HepG2 (cell line): ENCODE data around the gene NAALADL1. TPM values are rescaled to one million over a fixed set of nuclear protein-coding genes. Genes with fewer than 3 reads are reported as not detected.
A peak's percentile ranks its signal among the peaks of the same experiment; 100 is the strongest.

Source experiments
- ATAC-seq: fragments of 200-7000 bp; cut with Tn5 transposase; 3 replicates; pipeline ENCODE4 v1.9.1; 2020; ENCODE audit warnings: mild to moderate bottlenecking, moderate library complexity
- BruUV-seq: library from RNA; stranded (reverse); fragments of 400-500 nt; replicated peaks from 2 replicates; lab custom pipeline; 2021; lab: Mats Ljungman, UMichigan
- CTCF ChIA-PET: fragments of 300-600 bp; formaldehyde crosslinking; extraction: SDS; loops from one replicate; lab custom pipeline; 2021; ENCODE audit warnings: low total read pairs, inconsistent platforms, low intra/inter-chr PET ratio; lab: Yijun Ruan, JAX
- POLR2A ChIA-PET: fragments of 350-600 bp; sonication (Branson Sonifier 250); formaldehyde crosslinking; loops from one replicate; lab custom pipeline; 2020; ENCODE audit warnings: antibody characterized with exemption, inconsistent platforms; lab: Yijun Ruan, JAX
- DNase-seq: peaks from one replicate; pipeline ENCODE4 v3.0.0-alpha.2; 2015; ENCODE audit warnings: low spot score
- FAIRE-seq: peaks from 3 replicates; lab custom pipeline; 2011; peaks lifted over from hg19 to GRCh38; lab: Jason Lieb, UNC
- H2AFZ ChIP-seq: one replicate; pipeline ENCODE4 v1.6.1; 2011; ENCODE audit warnings: low read length, inconsistent platforms
- H3K27ac ChIP-seq: fragments of 300-600 bp; 3 replicates; pipeline ENCODE4 v1.8.0; 2011; ENCODE audit warnings: mixed run types, mild to moderate bottlenecking, mixed read lengths, low read length, inconsistent platforms; ENCODE audit not compliant: insufficient read depth; ENCODE audit errors: extremely low read length
- H3K27me3 ChIP-seq, 2 experiments: fragments of 200-600 bp in 1 of 2; 2 replicates in 1 of 2; 3 replicates in 1 of 2; pipeline versions ENCODE4 v1.6.0 to v1.8.0; 2011; ENCODE audit warnings: low read length in 2 of 2, mild to moderate bottlenecking in 2 of 2, moderate library complexity in 2 of 2, inconsistent platforms in 1 of 2; ENCODE audit not compliant: insufficient read depth in 2 of 2, control insufficient read depth in 1 of 2
- H3K36me3 ChIP-seq, 2 experiments: fragments of 200-600 bp in 1 of 2; replicated peaks in 1 of 2; 2 replicates in 1 of 2; 3 replicates in 1 of 2; pipeline versions ENCODE4 v1.5.1 to v1.8.0; 2011; ENCODE audit warnings: low read length in 2 of 2, inconsistent platforms in 1 of 2; ENCODE audit not compliant: insufficient read depth in 2 of 2, control insufficient read depth in 1 of 2
- H3K4me1 ChIP-seq: 2 replicates; pipeline ENCODE4 v1.5.1; 2012; ENCODE audit warnings: low read length, inconsistent platforms; ENCODE audit not compliant: insufficient read depth
- H3K4me2 ChIP-seq: 2 replicates; pipeline ENCODE4 v1.6.0; 2011; ENCODE audit warnings: low read depth, low read length, inconsistent platforms
- H3K4me3 ChIP-seq, 3 experiments: fragments of 200-600 bp in 1 of 3; sonication (generic), shearing (Covaris generic) in 1 of 3; replicated peaks in 1 of 3; 2 replicates each; pipeline ENCODE4 v1.5.1; 2011 to 2016; ENCODE audit warnings: low read length in 3 of 3, inconsistent platforms in 2 of 3, low read depth in 2 of 3, mild to moderate bottlenecking in 2 of 3, control low read depth in 1 of 3, mixed read lengths in 1 of 3; ENCODE audit not compliant: insufficient read depth in 1 of 3
- H3K79me2 ChIP-seq: one replicate; pipeline ENCODE4 v1.6.1; 2011; ENCODE audit warnings: low read length, inconsistent platforms; ENCODE audit not compliant: insufficient read depth
- H3K9ac ChIP-seq: 2 replicates; pipeline ENCODE4 v1.6.0; 2011; ENCODE audit warnings: mild to moderate bottlenecking, low read depth, low read length, inconsistent platforms; ENCODE audit not compliant: insufficient read depth
- H3K9me3 ChIP-seq: 2 replicates; pipeline ENCODE4 v1.5.1; 2012; ENCODE audit warnings: mild to moderate bottlenecking, low read length
- H4K20me1 ChIP-seq: 2 replicates; pipeline ENCODE4 v1.6.0; 2011; ENCODE audit warnings: inconsistent platforms, mild to moderate bottlenecking, low read length, moderate library complexity; ENCODE audit not compliant: insufficient read depth
- CBX1 ChIP-seq: IDR thresholded peaks from one replicate; pipeline ENCODE4 v1.6.1; 2016; ENCODE audit warnings: antibody characterized with exemption, low read depth
- CREB1 ChIP-seq, 2 experiments: fragments of 450-650 bp in 1 of 2; IDR thresholded peaks; 2 replicates each; pipeline ENCODE4 v1.6.1; 2016 to 2017; ENCODE audit warnings: control low read depth in 1 of 2, mild to moderate bottlenecking in 1 of 2, missing compliant biosample characterization in 1 of 2, missing genetic modification characterization in 1 of 2
- ELF1 ChIP-seq: sonication (generic); formaldehyde crosslinking; IDR thresholded peaks from 2 replicates; pipeline ENCODE4 v1.4.0; 2020; ENCODE audit warnings: missing genetic modification reagents
- FOSL1 ChIP-seq: sonication (generic); formaldehyde crosslinking; IDR thresholded peaks from 2 replicates; pipeline ENCODE4 v1.9.0; 2021; ENCODE audit warnings: missing genetic modification reagents, borderline replicate concordance
- LCORL ChIP-seq, 2 experiments: fragments of 450-650 bp in 1 of 2; sonication (generic) in 1 of 2; formaldehyde crosslinking in 1 of 2; IDR thresholded peaks; 2 replicates each; pipeline versions ENCODE4 v1.5.0 to v1.6.1; 2017 to 2020; ENCODE audit warnings: antibody characterized with exemption in 1 of 2, missing genetic modification reagents in 1 of 2
- MXI1 ChIP-seq: IDR thresholded peaks from 3 replicates; pipeline ENCODE4 v1.6.1; 2012; ENCODE audit warnings: low read depth, low read length, inconsistent platforms, borderline replicate concordance
- POGZ ChIP-seq: sonication (generic); formaldehyde crosslinking; IDR thresholded peaks from 2 replicates; pipeline ENCODE4 v1.4.0; 2020; ENCODE audit warnings: mild to moderate bottlenecking, missing genetic modification reagents
- TCF7 ChIP-seq: sonication (generic); IDR thresholded peaks from 2 replicates; pipeline ENCODE4 v1.6.1; 2016; ENCODE audit warnings: antibody characterized with exemption, low read depth
- ZBTB38 ChIP-seq: sonication (generic); formaldehyde crosslinking; IDR thresholded peaks from 2 replicates; pipeline ENCODE4 v1.5.1; 2020; ENCODE audit warnings: mild to moderate bottlenecking, missing genetic modification reagents
- ZBTB7B ChIP-seq: sonication (generic); formaldehyde crosslinking; IDR thresholded peaks from 2 replicates; pipeline ENCODE4 v1.4.0; 2020; ENCODE audit warnings: missing genetic modification reagents
- ZNF160 ChIP-seq: sonication (generic); formaldehyde crosslinking; IDR thresholded peaks from 2 replicates; pipeline ENCODE4 v1.8.0; 2022; ENCODE audit warnings: mild to moderate bottlenecking, inconsistent platforms, missing genetic modification reagents
- ZNF263 ChIP-seq: sonication (generic); formaldehyde crosslinking; IDR thresholded peaks from 2 replicates; pipeline ENCODE4 v1.4.0; 2020; ENCODE audit warnings: missing genetic modification reagents
- ZNF543 ChIP-seq: sonication (generic); formaldehyde crosslinking; IDR thresholded peaks from 2 replicates; pipeline ENCODE4 v1.4.0; 2020; ENCODE audit warnings: mild to moderate bottlenecking, missing genetic modification reagents
- ZNF589 ChIP-seq: sonication (generic); formaldehyde crosslinking; conservative IDR thresholded peaks from 2 replicates; pipeline ENCODE4 v1.8.0; 2022; ENCODE audit warnings: mild to moderate bottlenecking, moderate library complexity, missing genetic modification reagents
- ZNF672 ChIP-seq: sonication (generic); formaldehyde crosslinking; IDR thresholded peaks from 2 replicates; pipeline ENCODE4 v1.8.1; 2022; ENCODE audit warnings: missing genetic modification reagents
- ZNF713 ChIP-seq: sonication (generic); formaldehyde crosslinking; IDR thresholded peaks from 2 replicates; pipeline ENCODE4 v1.4.0; 2020; ENCODE audit warnings: mild to moderate bottlenecking, missing genetic modification reagents
- WGBS: methylation state at CpG from one replicate; pipeline ENCODE4 v1.1.6; 2017; ENCODE audit warnings: low lambda C conversion rate; 5-methylcytosine and 5-hydroxymethylcytosine counted together
- in situ Hi-C: cut with HindIII; loops from 2 replicates; pipeline ENCODE4 v1.10.0; 2017; ENCODE audit warnings: low pct_unique_long_range_greater_than_20kb; ENCODE audit not compliant: extremely low pct_ligation_motif_present
- intact Hi-C: fragments of 100-400 bp; cut with micrococcal nuclease; formaldehyde crosslinking; loops from one replicate; pipeline ENCODE4 v1.10.0; 2022; ENCODE audit not compliant: unreplicated experiment
- polyA plus RNA-seq, 8 experiments: library from polyadenylated mRNA; depleted of rRNA in 3 of 8; stranded (reverse) in 7 of 8; unstranded in 1 of 8; fragments of >200 nt; fragmentation: Illumina TruSeq in 4 of 8; extraction: Trizol in 4 of 8; gene quantifications; 2 replicates each; pipeline versions ENCODE4 v1.2.1 to v1.2.3, GENCODE V29; 2011 to 2016; ENCODE audit warnings: low read depth in 4 of 8, missing spikeins in 1 of 8, mixed read lengths in 1 of 8; ENCODE audit not compliant: insufficient read depth in 1 of 8
- total RNA-seq, 5 experiments: library from RNA; depleted of rRNA; stranded (reverse); fragments of >200 nt; fragmentation: Illumina TruSeq; extraction: Trizol; gene quantifications; 2 replicates each; pipeline ENCODE4 v1.2.3, GENCODE V29; 2016; ENCODE audit warnings: low read depth in 1 of 5
- TF ChIP-seq, protein P1 (sequence below): sonication (generic); formaldehyde crosslinking; IDR thresholded peaks from 2 replicates; pipeline ENCODE4 v1.5.1; 2020; ENCODE audit warnings: missing genetic modification reagents, mild to moderate bottlenecking, borderline replicate concordance
- TF ChIP-seq, protein P2 (sequence below): sonication (generic); formaldehyde crosslinking; IDR thresholded peaks from 2 replicates; pipeline ENCODE4 v1.9.0; 2021; ENCODE audit warnings: missing genetic modification reagents, borderline replicate concordance
- TF ChIP-seq, protein P3 (sequence below): IDR thresholded peaks from 2 replicates; pipeline ENCODE4 v1.6.1; 2018; ENCODE audit warnings: missing genetic modification reagents

NAALADL1 gene
- total and polyA plus RNA-seq, 2 of the 13 experiments (the other 11 are each of a cell fraction or from before 2014, with no cell fraction given), result 9.3 to 33.9 TPM

DNA sequence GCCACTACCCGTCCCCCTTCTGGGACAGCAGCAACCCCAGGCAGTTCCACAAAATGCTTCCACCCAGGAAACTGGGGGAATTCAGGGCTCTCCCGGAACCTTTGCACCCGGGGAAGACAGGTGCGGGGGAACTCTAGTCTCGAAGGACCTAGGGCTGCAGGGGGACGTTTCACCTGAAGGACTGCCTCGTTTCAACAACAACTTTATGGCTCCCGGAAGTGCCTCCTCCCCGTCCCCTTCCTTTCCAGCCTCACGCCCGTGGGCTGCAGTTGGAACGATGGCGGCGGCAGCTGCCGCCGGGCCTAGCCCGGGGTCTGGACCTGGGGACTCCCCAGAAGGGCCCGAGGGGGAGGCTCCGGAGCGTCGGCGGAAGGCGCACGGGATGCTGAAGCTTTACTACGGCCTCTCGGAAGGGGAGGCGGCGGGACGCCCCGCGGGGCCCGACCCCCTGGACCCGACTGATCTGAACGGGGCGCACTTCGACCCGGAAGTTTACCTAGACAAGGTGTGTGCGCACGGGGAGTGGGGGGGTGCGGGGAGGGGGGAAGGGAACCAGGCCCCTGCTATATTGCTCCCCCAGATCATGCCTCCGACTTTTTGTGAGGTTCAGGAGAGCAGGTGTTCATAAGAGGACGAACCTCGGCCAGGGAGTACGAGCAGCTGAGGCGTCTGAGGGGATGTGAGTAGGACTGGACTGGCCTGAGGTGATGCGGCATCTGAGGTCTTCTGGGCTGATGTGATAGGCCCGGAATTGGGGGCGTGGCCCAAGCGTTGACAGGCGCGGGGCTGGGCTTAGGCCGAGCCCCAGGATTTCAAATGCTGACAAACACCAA, 37.8 kb upstream of the NAALADL1 start, which contains the start of gene VPS51:
VPS51 (plus strand) TSS at position 241 of the 833 bp plus-strand sequence; CDS start at position 278, 37 bp downstream.
- intact Hi-C loops, result loop anchor here (2.0 kb wide), 1 partner anchor 15 kb away; the partner anchor contains the start of gene TM7SF2
- TF ChIP-seq CREB1 (IDR thresholded peaks at IDR 0.05), result peak; percentile 60
- TF ChIP-seq CREB1 (CRISPR knock-in tag; IDR thresholded peaks at IDR 0.05), result peak; percentile 88
- no peak for TF ChIP-seq LCORL (IDR thresholded peaks at IDR 0.05)
- 0 out of 2 replicates have a peak, but pooled peaks have one; percentile 25 for TF ChIP-seq LCORL (CRISPR knock-in tag; IDR thresholded peaks at IDR 0.05)
- TF ChIP-seq, protein P1, sequence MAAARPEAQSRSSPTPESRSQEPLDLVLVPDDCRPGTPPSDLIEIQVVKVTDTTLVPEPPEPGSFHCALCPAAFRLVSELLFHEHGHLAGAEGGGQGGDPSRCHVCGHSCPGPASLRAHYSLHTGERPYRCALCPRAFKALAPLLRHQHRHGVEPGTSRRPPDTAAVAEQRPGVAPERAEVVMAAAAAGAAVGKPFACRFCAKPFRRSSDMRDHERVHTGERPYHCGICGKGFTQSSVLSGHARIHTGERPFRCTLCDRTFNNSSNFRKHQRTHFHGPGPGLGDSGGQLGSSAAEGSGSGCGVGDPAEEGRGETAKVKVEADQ (CRISPR knock-in tag), result peak; percentile 25; the same call in 1 of the 2 replicates
- TF ChIP-seq ZBTB38 (CRISPR knock-in tag), result peak; percentile 70; the same call in 1 of the 2 replicates
- peak; percentile 25; the same call in 1 of the 2 replicates for TF ChIP-seq TCF7
- peak; percentile 54; the same call in 1 of the 2 replicates for TF ChIP-seq ZNF263 (CRISPR knock-in tag)
- TF ChIP-seq ZNF589 (CRISPR knock-in tag), result 0 out of 2 replicates have a peak, but pooled peaks have one; percentile 39
- peak; percentile 92 for TF ChIP-seq ELF1 (CRISPR knock-in tag)
- TF ChIP-seq FOSL1 (CRISPR knock-in tag), result no peak
- TF ChIP-seq CBX1, result peak; percentile 97
- TF ChIP-seq ZNF543 (CRISPR knock-in tag), result 0 out of 2 replicates have a peak, but pooled peaks have one; percentile 27
- TF ChIP-seq ZBTB7B (CRISPR knock-in tag), result peak; percentile 56; the same call in 1 of the 2 replicates
- TF ChIP-seq, protein P2, sequence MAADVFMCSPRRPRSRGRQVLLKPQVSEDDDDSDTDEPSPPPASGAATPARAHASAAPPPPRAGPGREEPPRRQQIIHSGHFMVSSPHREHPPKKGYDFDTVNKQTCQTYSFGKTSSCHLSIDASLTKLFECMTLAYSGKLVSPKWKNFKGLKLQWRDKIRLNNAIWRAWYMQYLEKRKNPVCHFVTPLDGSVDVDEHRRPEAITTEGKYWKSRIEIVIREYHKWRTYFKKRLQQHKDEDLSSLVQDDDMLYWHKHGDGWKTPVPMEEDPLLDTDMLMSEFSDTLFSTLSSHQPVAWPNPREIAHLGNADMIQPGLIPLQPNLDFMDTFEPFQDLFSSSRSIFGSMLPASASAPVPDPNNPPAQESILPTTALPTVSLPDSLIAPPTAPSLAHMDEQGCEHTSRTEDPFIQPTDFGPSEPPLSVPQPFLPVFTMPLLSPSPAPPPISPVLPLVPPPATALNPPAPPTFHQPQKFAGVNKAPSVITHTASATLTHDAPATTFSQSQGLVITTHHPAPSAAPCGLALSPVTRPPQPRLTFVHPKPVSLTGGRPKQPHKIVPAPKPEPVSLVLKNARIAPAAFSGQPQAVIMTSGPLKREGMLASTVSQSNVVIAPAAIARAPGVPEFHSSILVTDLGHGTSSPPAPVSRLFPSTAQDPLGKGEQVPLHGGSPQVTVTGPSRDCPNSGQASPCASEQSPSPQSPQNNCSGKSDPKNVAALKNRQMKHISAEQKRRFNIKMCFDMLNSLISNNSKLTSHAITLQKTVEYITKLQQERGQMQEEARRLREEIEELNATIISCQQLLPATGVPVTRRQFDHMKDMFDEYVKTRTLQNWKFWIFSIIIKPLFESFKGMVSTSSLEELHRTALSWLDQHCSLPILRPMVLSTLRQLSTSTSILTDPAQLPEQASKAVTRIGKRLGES (CRISPR knock-in tag), result peak; percentile 14; the same call in 1 of the 2 replicates
- TF ChIP-seq, protein P3, sequence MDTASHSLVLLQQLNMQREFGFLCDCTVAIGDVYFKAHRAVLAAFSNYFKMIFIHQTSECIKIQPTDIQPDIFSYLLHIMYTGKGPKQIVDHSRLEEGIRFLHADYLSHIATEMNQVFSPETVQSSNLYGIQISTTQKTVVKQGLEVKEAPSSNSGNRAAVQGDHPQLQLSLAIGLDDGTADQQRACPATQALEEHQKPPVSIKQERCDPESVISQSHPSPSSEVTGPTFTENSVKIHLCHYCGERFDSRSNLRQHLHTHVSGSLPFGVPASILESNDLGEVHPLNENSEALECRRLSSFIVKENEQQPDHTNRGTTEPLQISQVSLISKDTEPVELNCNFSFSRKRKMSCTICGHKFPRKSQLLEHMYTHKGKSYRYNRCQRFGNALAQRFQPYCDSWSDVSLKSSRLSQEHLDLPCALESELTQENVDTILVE (CRISPR knock-in tag), result peak; percentile 97
- TF ChIP-seq ZNF672, result no peak
- TF ChIP-seq POGZ, result peak; percentile 81
- peak; percentile 51; the same call in 1 of the 2 replicates for TF ChIP-seq ZNF160 (CRISPR knock-in tag)
- peak; percentile 95; the same call in 1 of the 3 replicates for TF ChIP-seq MXI1
- no peak for TF ChIP-seq ZNF713

More for the DNA sequence above, 37.8 kb upstream of the NAALADL1 start, which contains the start of gene VPS51:
- 3% methylated on average over 7 of the region's 52 CpGs for WGBS
- no peak within 1 kb of the TSS for H2AFZ ChIP-seq
- H3K79me2 ChIP-seq, result peaks cover 5% of the 10 kb centered on the region
- TSS peak; percentile 92 for BruUV-seq
- DNase-seq (peak; percentile 87), FAIRE-seq (peak; percentile 55), ATAC-seq (peak; percentile 98)
- H3K4me2 ChIP-seq, result peak within 1 kb of the TSS; percentile 98
- no peaks in the 10 kb centered on the region for H4K20me1 ChIP-seq
- H3K36me3 ChIP-seq, result peaks cover 0 to 4% of the 10 kb centered on the region in 2 experiments; a peak in 1 of 5 replicates
- ChIA-PET POLR2A (interaction anchor here (0.6 to 8.1 kb wide), 25 partner anchors 16 to 380 kb away, joined by 3 to 86 read pairs (median 4); partner anchors contain the start of genes ARL2, BATF2, CAPN1 and FAU), CTCF (no interaction called here)
- H3K4me1 ChIP-seq, result peaks cover 50% of the 10 kb centered on the region
- no peaks in the 10 kb centered on the region for H3K9me3 ChIP-seq
- H3K9ac ChIP-seq, result peak within 1 kb of the TSS; percentile 83
- peak within 1 kb of the TSS; percentile 78 to 85 (median 83) for H3K4me3 ChIP-seq
- in situ Hi-C loops, result no loop called here
- H3K27ac ChIP-seq, result peak within 1 kb of the TSS; percentile 93
- H3K27me3 ChIP-seq, result no peaks in the 10 kb centered on the region; a peak in 1 of 5 replicates
